HCT116 (cell line): ENCODE measurements around the gene DIP2B. TPM values are rescaled to one million over a fixed set of nuclear protein-coding genes. Genes with fewer than 3 reads are reported as not detected.

Source experiments
- ATAC-seq: fragments of 200-7000 bp; cut with Tn5 transposase; 2 replicates; pipeline ENCODE4 v1.9.1; 2020; ENCODE audit warnings: mild to moderate bottlenecking, moderate library complexity
- BruUV-seq: library from RNA; stranded (reverse); fragments of 400-500 nt; replicated peaks from 2 replicates; lab custom pipeline; 2021; lab: Mats Ljungman, UMichigan
- CTCF ChIA-PET: fragments of 300-600 bp; sonication (Branson Sonifier 250); formaldehyde crosslinking; loops from one replicate; lab custom pipeline; 2021; ENCODE audit warnings: antibody characterized with exemption; lab: Charles Lee
- POLR2A ChIA-PET: fragments of 300-600, 350-600 bp; sonication (Branson Sonifier 250); formaldehyde crosslinking; loops from one replicate; lab custom pipeline; 2021; ENCODE audit warnings: antibody characterized with exemption; lab: Charles Lee
- RAD21 ChIA-PET, 2 experiments: fragments of 300-600 bp; sonication (Branson Sonifier 250); formaldehyde crosslinking; loops; one replicate each; lab custom pipeline; 2023; ENCODE audit warnings: low total read pairs in 2 of 2; ENCODE audit not compliant: uncharacterized antibody in 2 of 2, unreplicated experiment in 2 of 2, low non-redundant PET in 1 of 2; lab: Charles Lee
- DNase-seq: peaks from one replicate; pipeline ENCODE4 v3.0.0-alpha.2; 2010; ENCODE audit warnings: low read depth, low spot score
- H2AFZ ChIP-seq: fragments of 200-600 bp; shearing (Covaris generic), sonication (generic); 2 replicates; pipeline ENCODE4 v1.6.1; 2017; ENCODE audit warnings: low read depth, mixed run types, mixed read lengths, antibody characterized with exemption, low read length; ENCODE audit not compliant: poor library complexity, severe bottlenecking
- H3K27ac ChIP-seq: 2 replicates; pipeline ENCODE4 v1.5.1; 2012; ENCODE audit warnings: low read depth, low read length
- H3K27me3 ChIP-seq: fragments of 200-600 bp; sonication (generic); 2 replicates; pipeline ENCODE4 v1.6.1; 2016; ENCODE audit warnings: mixed run types, low read length, mixed read lengths; ENCODE audit not compliant: insufficient read depth
- H3K36me3 ChIP-seq, 2 experiments: fragments of 200-500 bp in 1 of 2; fragments of 200-600 bp in 1 of 2; sonication (Bioruptor generic) in 1 of 2; sonication (generic) in 1 of 2; 2 replicates each; pipeline versions ENCODE4 v1.5.1 to v1.6.1; 2014 to 2016; ENCODE audit warnings: low read length in 2 of 2, inconsistent platforms in 1 of 2, mixed read lengths in 1 of 2, mixed run types in 1 of 2; ENCODE audit not compliant: insufficient read depth in 2 of 2, control insufficient read depth in 1 of 2
- H3K4me1 ChIP-seq, 2 experiments: fragments of 200-600 bp in 1 of 2; sonication (generic) in 1 of 2; 2 replicates each; pipeline versions ENCODE4 v1.5.1 to v1.6.1; 2012 to 2017; ENCODE audit warnings: low read length in 2 of 2, inconsistent platforms in 1 of 2, mild to moderate bottlenecking in 1 of 2, mixed read lengths in 1 of 2, mixed run types in 1 of 2, moderate library complexity in 1 of 2; ENCODE audit not compliant: insufficient read depth in 2 of 2, control insufficient read depth in 1 of 2
- H3K4me2 ChIP-seq: fragments of 200-600 bp; sonication (generic); 2 replicates; pipeline ENCODE4 v1.6.1; 2017; ENCODE audit warnings: mixed run types, low read length, mixed read lengths
- H3K4me3 ChIP-seq, 2 experiments: fragments of 200-600 bp in 1 of 2; sonication (generic) in 1 of 2; replicated peaks in 1 of 2; 2 replicates each; pipeline ENCODE4 v1.5.1; 2011 to 2016; ENCODE audit warnings: low read length in 2 of 2, control low read depth in 1 of 2, low read depth in 1 of 2, mild to moderate bottlenecking in 1 of 2, mixed read lengths in 1 of 2, mixed run types in 1 of 2
- H3K79me2 ChIP-seq: fragments of 200-600 bp; sonication (generic); 2 replicates; pipeline ENCODE4 v1.6.1; 2017; ENCODE audit warnings: mild to moderate bottlenecking, mixed run types, low read length, moderate library complexity, mixed read lengths; ENCODE audit not compliant: insufficient read depth
- H3K9ac ChIP-seq: fragments of 200-600 bp; sonication (generic); 2 replicates; pipeline ENCODE4 v1.6.1; 2016; ENCODE audit warnings: low read length, mixed read lengths
- H3K9me2 ChIP-seq: fragments of 200-600 bp; sonication (generic), shearing (Covaris generic); 2 replicates; pipeline ENCODE4 v1.6.1; 2017; ENCODE audit warnings: mixed run types, mild to moderate bottlenecking, moderate library complexity; ENCODE audit not compliant: insufficient read depth
- H3K9me3 ChIP-seq, 2 experiments: fragments of 200-500 bp in 1 of 2; fragments of 200-600 bp in 1 of 2; sonication (Bioruptor generic) in 1 of 2; sonication (generic) in 1 of 2; 2 replicates each; pipeline ENCODE4 v1.6.1; 2014 to 2017; ENCODE audit warnings: low read length in 2 of 2, mixed read lengths in 2 of 2, inconsistent platforms in 1 of 2, low read depth in 1 of 2, mild to moderate bottlenecking in 1 of 2, mixed run types in 1 of 2, moderate library complexity in 1 of 2; ENCODE audit not compliant: control insufficient read depth in 1 of 2, insufficient read depth in 1 of 2
- H4K20me1 ChIP-seq: fragments of 200-600 bp; sonication (generic), shearing (Covaris generic); 2 replicates; pipeline ENCODE4 v1.6.1; 2017; ENCODE audit warnings: mixed run types, mild to moderate bottlenecking, moderate library complexity; ENCODE audit not compliant: insufficient read depth
- POLR2A ChIP-seq: IDR thresholded peaks from 2 replicates; pipeline ENCODE4 v1.7.0; 2011; ENCODE audit warnings: borderline replicate concordance; ENCODE audit not compliant: insufficient read depth, insufficient read length; ENCODE audit errors: extremely low read depth
- POLR2AphosphoS5 ChIP-seq: IDR thresholded peaks from 2 replicates; pipeline ENCODE4 v1.6.1; 2011; ENCODE audit warnings: mild to moderate bottlenecking, low read depth, low read length, moderate library complexity
- SP1 ChIP-seq: IDR thresholded peaks from 2 replicates; pipeline ENCODE4 v1.6.1; 2012; ENCODE audit warnings: low read depth
- TCF7L2 ChIP-seq: IDR thresholded peaks from 2 replicates; pipeline ENCODE4 v1.7.0; 2011; ENCODE audit warnings: borderline replicate concordance, inconsistent platforms; ENCODE audit not compliant: insufficient read depth, insufficient read length; ENCODE audit errors: extremely low read depth
- intact Hi-C: fragments of 100-400 bp; cut with micrococcal nuclease; formaldehyde crosslinking; loops from 2 replicates; pipeline ENCODE4 v1.10.0; 2022
- total RNA-seq: library from RNA; stranded (reverse); gene quantifications from one replicate; pipeline ENCODE4 v1.2.1, GENCODE V29; 2021; ENCODE audit not compliant: unreplicated experiment

The DIP2B gene
- total RNA-seq, 1 experiment from 2014 or later, result 32.3 TPM

- H3K9me3 ChIP-seq, result no peaks in the 10 kb centered on the region
- CTCF ChIA-PET, result interaction anchor here (0.6 to 2.4 kb wide), 25 partner anchors 10 to 656 kb away, joined by 3 to 33 read pairs (median 5); partner anchors contain the start of genes DIP2B, POU6F1 and SLC11A2
- peak overlapping the region; percentile 92 for H3K9ac ChIP-seq
- POLR2A ChIA-PET, result interaction anchor here (0.6 to 2.4 kb wide), 10 partner anchors 10 to 315 kb away, joined by 3 to 18 read pairs (median 3); partner anchors contain the start of genes DIP2B and SLC11A2
- peak overlapping the region; percentile 100 for H3K27ac ChIP-seq
- TF ChIP-seq POLR2A (peak; percentile 27), TCF7L2 (peak; percentile 93), SP1 (no peak), POLR2AphosphoS5 (peak; percentile 47; the same call in 1 of the 2 replicates)
- DNase-seq (no peak), ATAC-seq (peak; percentile 60)
- RAD21 ChIA-PET, result interaction anchor here (0.6 to 1.8 kb wide), 10 partner anchors 9 to 577 kb away, joined by 3 to 6 read pairs (median 4); partner anchors contain the start of gene DIP2B (in 1 of the 2)
- H3K27me3 ChIP-seq, result no peaks in the 10 kb centered on the region
- H3K4me3 ChIP-seq, result peak overlapping the region; percentile 88 to 89
- BruUV-seq, result no TSS peak
- H3K79me2 ChIP-seq, result peaks cover 66% of the 10 kb centered on the region
- H3K36me3 ChIP-seq, result no peaks in the 10 kb centered on the region
- H3K4me1 ChIP-seq, result peaks cover 30 to 40% of the 10 kb centered on the region in 2 experiments
- no peaks in the 10 kb centered on the region for H3K9me2 ChIP-seq
- intact Hi-C loops, result loop anchor here (1.0 to 10.0 kb wide), 5 partner anchors 223 to 577 kb away; partner anchors contain the start of gene LETMD1
- H4K20me1 ChIP-seq, result no peaks in the 10 kb centered on the region
- H3K4me2 ChIP-seq, result peak overlapping the region; percentile 87
- H2AFZ ChIP-seq, result no peak overlapping the region
These were observed 259.7 kb downstream of the DIP2B start for GRCh38 chr12:50764286-50765094.
